AG04450 (cell line): ENCODE results near the gene ST8SIA6. TPM values are rescaled to one million over a fixed set of nuclear protein-coding genes. Genes with fewer than 3 reads are reported as not detected.
A peak's percentile ranks its signal among the peaks of the same experiment; 100 is the strongest.
"Not testable (repeated sequence)": the region's sequence is repeated elsewhere in the genome, so short reads cannot be mapped to it uniquely, and the experiment has no call there.

ENCODE experiments used
- CTCF ChIA-PET: fragments of 300-600, 350-600 bp; formaldehyde crosslinking; extraction: SDS; loops from one replicate; lab custom pipeline; 2022; ENCODE audit warnings: antibody characterized with exemption, inconsistent platforms; lab: Charles Lee
- POLR2A ChIA-PET: fragments of 350-600 bp; formaldehyde crosslinking; extraction: SDS; loops from one replicate; lab custom pipeline; 2021; ENCODE audit warnings: antibody characterized with exemption, inconsistent platforms; lab: Yijun Ruan, JAX
- DNase-seq: peaks from one replicate; pipeline ENCODE4 v3.0.0-alpha.2; 2011; ENCODE audit warnings: low read depth, low spot score
- H3K27ac ChIP-seq: one replicate; pipeline ENCODE4 v1.5.1; 2012; ENCODE audit warnings: low read depth, low read length, control low read depth
- H3K27me3 ChIP-seq: one replicate; pipeline ENCODE4 v1.6.0; 2012; ENCODE audit warnings: low read length; ENCODE audit not compliant: control insufficient read depth, insufficient read depth
- H3K4me3 ChIP-seq: 2 replicates; pipeline ENCODE4 v1.5.1; 2011; ENCODE audit warnings: mild to moderate bottlenecking, low read depth, low read length, control low read depth
- H3K9me3 ChIP-seq: 2 replicates; pipeline ENCODE4 v1.5.1; 2012; ENCODE audit warnings: low read length; ENCODE audit not compliant: control insufficient read depth, insufficient read depth
- polyA plus RNA-seq: library from polyadenylated mRNA; depleted of rRNA; stranded (reverse); fragments of >200 nt; gene quantifications from 2 replicates; pipeline ENCODE4 v1.2.3, GENCODE V29; 2011
- TF ChIP-seq, protein P1 (sequence below): IDR thresholded peaks from 2 replicates; pipeline ENCODE4 v1.5.1; 2011; ENCODE audit warnings: low read depth, low read length, control low read depth, inconsistent platforms

ST8SIA6 gene
- polyA plus RNA-seq, 1 experiment, result not detected

GRCh38 chr10:17340144-17340829, 114.1 kb downstream of the ST8SIA6 start:
- POLR2A ChIA-PET, result no interaction called here
- TF ChIP-seq, protein P1, sequence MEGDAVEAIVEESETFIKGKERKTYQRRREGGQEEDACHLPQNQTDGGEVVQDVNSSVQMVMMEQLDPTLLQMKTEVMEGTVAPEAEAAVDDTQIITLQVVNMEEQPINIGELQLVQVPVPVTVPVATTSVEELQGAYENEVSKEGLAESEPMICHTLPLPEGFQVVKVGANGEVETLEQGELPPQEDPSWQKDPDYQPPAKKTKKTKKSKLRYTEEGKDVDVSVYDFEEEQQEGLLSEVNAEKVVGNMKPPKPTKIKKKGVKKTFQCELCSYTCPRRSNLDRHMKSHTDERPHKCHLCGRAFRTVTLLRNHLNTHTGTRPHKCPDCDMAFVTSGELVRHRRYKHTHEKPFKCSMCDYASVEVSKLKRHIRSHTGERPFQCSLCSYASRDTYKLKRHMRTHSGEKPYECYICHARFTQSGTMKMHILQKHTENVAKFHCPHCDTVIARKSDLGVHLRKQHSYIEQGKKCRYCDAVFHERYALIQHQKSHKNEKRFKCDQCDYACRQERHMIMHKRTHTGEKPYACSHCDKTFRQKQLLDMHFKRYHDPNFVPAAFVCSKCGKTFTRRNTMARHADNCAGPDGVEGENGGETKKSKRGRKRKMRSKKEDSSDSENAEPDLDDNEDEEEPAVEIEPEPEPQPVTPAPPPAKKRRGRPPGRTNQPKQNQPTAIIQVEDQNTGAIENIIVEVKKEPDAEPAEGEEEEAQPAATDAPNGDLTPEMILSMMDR, result no peak
- H3K27me3 ChIP-seq, result no peaks in the 10 kb centered on the region
- H3K27ac ChIP-seq, result no peak overlapping the region
- no peak overlapping the region for H3K4me3 ChIP-seq
- CTCF ChIA-PET, result no interaction called here
- DNase-seq, result no peak
- H3K9me3 ChIP-seq, result peaks cover 9% of the 10 kb centered on the region; the same call in 1 of the 2 replicates

GRCh38 chr10:17335065-17335464, 119.3 kb downstream of the ST8SIA6 start:
- TF ChIP-seq, protein P1, result no peak
- Histone ChIP-seq H3K27ac (no peak overlapping the region), H3K4me3 (no peak overlapping the region), H3K9me3 (peaks cover 2% of the 10 kb centered on the region; the same call in 1 of the 2 replicates), H3K27me3 (no peaks in the 10 kb centered on the region)
- CTCF ChIA-PET, result interaction anchor here (1.2 kb wide), 1 partner anchor 74 kb away, joined by 4 read pairs; no protein-coding TSS in a partner anchor
- peak; percentile 39 for DNase-seq
- POLR2A ChIA-PET, result no interaction called here

DNA sequence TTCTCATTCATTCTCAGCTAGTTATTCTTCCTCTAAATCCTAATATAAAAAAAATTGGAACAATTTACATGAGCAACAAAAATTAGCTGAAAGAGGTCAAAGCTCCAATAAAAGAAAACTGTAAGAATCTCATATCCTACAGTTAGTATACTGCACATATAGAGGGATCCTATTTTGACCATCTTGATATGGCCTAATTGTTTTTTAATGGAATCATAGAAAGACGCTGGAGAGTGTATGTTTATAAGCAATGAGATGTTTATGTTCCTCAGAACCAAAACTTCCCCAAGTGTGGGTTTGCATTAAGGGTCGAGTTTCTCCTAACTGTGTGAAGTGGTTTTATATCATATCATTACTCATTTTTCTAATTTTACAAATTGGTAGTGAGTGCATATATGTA, 123.9 kb downstream of the ST8SIA6 start:
- no peak for DNase-seq
- POLR2A ChIA-PET, result no interaction called here
- TF ChIP-seq, protein P1, result no peak
- Histone ChIP-seq H3K9me3 (no peaks in the 10 kb centered on the region), H3K4me3 (no peak overlapping the region), H3K27me3 (no peaks in the 10 kb centered on the region), H3K27ac (no peak overlapping the region)
- CTCF ChIA-PET, result no interaction called here

- ChIA-PET POLR2A (no interaction called here), CTCF (no interaction called here)
- Histone ChIP-seq H3K4me3 (no peak overlapping the region), H3K9me3 (no peaks in the 10 kb centered on the region), H3K27me3 (no peaks in the 10 kb centered on the region), H3K27ac (no peak overlapping the region)
- no peak for DNase-seq
- TF ChIP-seq, protein P1, result no peak
Measured at GRCh38 chr10:17326377-17326776, 128.0 kb downstream of the ST8SIA6 start.

DNA sequence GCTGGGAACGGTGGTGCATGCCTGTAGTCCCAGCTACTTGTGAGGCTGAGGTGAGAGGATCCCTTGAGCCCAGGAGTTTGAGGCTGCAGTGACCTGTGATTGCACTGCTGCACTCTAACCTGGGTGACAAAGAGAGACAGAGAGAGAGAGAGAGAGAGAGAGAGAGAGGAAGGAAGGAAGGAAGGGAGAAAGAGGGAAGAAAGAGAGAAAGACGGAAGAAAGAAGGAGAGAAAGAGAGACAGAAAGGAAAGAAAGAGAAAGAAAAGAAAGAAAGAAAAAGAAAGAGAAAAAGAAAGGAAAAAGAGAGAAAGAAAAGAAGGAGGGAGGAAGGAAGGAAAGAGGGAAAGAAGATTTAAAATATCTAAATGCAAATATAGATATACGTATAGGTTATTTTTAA, 132.4 kb downstream of the ST8SIA6 start:
- H3K27me3 ChIP-seq, H3K9me3 ChIP-seq, H3K4me3 ChIP-seq, DNase-seq, POLR2A ChIA-PET, H3K27ac ChIP-seq, CTCF ChIA-PET: not testable (repeated sequence)
